Esophagus muscularis mucosa (tissue), 4 donors: Measurements from ENCODE around the gene CYP11A1.

Experiments used
- CTCF ChIP-seq, 3 experiments: fragments of 200-600 bp in 2 of 3; fragments of 450-650 bp in 1 of 3; sonication (generic) in 2 of 3; IDR thresholded peaks; one replicate each; pipeline ENCODE4 v1.5.1; 2017 to 2019; ENCODE audit warnings: antibody characterized with exemption in 3 of 3, mild to moderate bottlenecking in 2 of 3, moderate library complexity in 1 of 3
- EP300 ChIP-seq: sonication (generic); formaldehyde crosslinking; IDR thresholded peaks from one replicate; pipeline ENCODE4 v1.6.1; 2017; ENCODE audit warnings: antibody characterized with exemption
- POLR2A ChIP-seq: fragments of 450-650 bp; IDR thresholded peaks from one replicate; pipeline ENCODE4 v1.6.1; 2017; ENCODE audit warnings: antibody characterized with exemption, moderate library complexity, mild to moderate bottlenecking, low read depth

- no peak for TF ChIP-seq EP300
- TF ChIP-seq CTCF (IDR thresholded peaks at IDR 0.05), result no peak
- TF ChIP-seq POLR2A, result no peak
Measured at GRCh38 chr15:74380361-74381189, 13.1 kb upstream of the CYP11A1 start.
